Breast epithelium (tissue), 4 donors: Measurements from ENCODE around the gene CCNT1. TPM values are rescaled to one million over a fixed set of nuclear protein-coding genes. Genes with fewer than 3 reads are reported as not detected.

Experiments used
- DNase-seq, 2 donors: peaks; one replicate each; pipeline ENCODE4 v3.0.0-alpha.2; 2019; ENCODE audit warnings: low spot score in 2 of 2
- H3K27ac ChIP-seq, 2 donors: fragments of 200-600 bp; sonication (generic) in 1 of 2; one replicate each; pipeline ENCODE4 v1.5.1; 2016 to 2019; ENCODE audit warnings: mild to moderate bottlenecking in 1 of 2
- H3K27me3 ChIP-seq, 2 donors: fragments of 200-600 bp; sonication (generic) in 1 of 2; one replicate each; pipeline versions ENCODE4 v1.5.1 to v1.6.0; 2017 to 2019; ENCODE audit warnings: control low read depth in 1 of 2, mild to moderate bottlenecking in 1 of 2
- H3K36me3 ChIP-seq: fragments of 200-600 bp; one replicate; pipeline ENCODE4 v1.5.1; 2019
- H3K4me1 ChIP-seq, 2 donors: fragments of 200-600 bp; sonication (generic); one replicate each; pipeline ENCODE4 v1.5.1; 2016 to 2019; ENCODE audit warnings: control low read depth in 1 of 2
- H3K4me3 ChIP-seq, 3 donors: fragments of 200-600 bp; sonication (generic); 1 replicate in 2 of 3; 2 replicates in 1 of 3; pipeline ENCODE4 v1.5.1; 2016 to 2019; ENCODE audit warnings: mild to moderate bottlenecking in 3 of 3, moderate library complexity in 2 of 3
- H3K9me3 ChIP-seq, 2 donors: fragments of 200-600 bp; sonication (generic) in 1 of 2; one replicate each; pipeline ENCODE4 v1.5.1; 2016 to 2019; ENCODE audit warnings: control low read depth in 1 of 2
- POLR2A ChIP-seq: fragments of 450-650 bp; IDR thresholded peaks from one replicate; pipeline ENCODE4 v1.6.1; 2016; ENCODE audit warnings: antibody characterized with exemption, mild to moderate bottlenecking, moderate library complexity
- POLR2AphosphoS5 ChIP-seq, 3 donors: sonication (generic); formaldehyde crosslinking; IDR thresholded peaks; one replicate each; pipeline ENCODE4 v1.6.1; 2017; ENCODE audit warnings: antibody characterized with exemption in 3 of 3
- intact Hi-C: fragments of 100-400 bp; cut with DNase I; formaldehyde crosslinking; loops from one replicate; pipeline ENCODE4 v1.15.1; 2023; ENCODE audit warnings: low total_unique reads
- total RNA-seq, 3 donors: library from RNA; depleted of rRNA; stranded (reverse); fragments of >200 nt; gene quantifications; one replicate each; pipeline ENCODE4 v1.1.0, GENCODE V29; 2016
- TF ChIP-seq, protein P1 (sequence below), 3 donors: fragments of 450-650 bp; IDR thresholded peaks; one replicate each; pipeline ENCODE4 v1.5.1; 2016 to 2017; ENCODE audit warnings: antibody characterized with exemption in 3 of 3, mild to moderate bottlenecking in 3 of 3, moderate library complexity in 3 of 3

The CCNT1 gene
- total RNA-seq, 3 donors from 2014 or later, result 25.9 to 51.7 (median 26.7) TPM

DNA sequence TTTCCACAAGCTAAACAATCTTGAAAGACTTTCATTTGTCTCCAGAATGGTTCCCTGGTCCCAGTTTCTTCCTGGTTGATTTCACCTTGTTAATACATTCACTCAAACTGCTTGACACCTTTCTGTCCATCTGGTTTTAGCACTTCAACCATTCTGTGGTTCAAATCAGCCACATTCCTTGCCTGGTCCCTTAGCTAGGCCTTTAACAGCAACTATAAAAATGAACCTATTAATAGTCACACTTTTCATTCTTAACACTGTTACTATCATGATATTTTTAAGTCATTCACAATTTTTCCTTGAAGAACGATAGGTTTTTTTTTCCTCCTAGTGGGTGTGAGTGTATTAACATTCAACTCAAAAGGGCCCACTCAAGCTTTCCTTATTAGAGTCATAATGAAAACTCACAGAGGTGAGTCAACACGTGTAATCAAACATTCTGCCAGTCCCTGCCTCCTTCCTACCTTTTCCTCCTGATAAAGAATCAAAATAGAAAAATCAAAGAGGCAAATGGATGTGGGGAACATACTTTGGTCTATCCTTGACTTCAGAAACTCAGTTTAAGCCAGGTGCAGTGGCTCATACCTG, 34.4 kb upstream of the CCNT1 start:
- no peak for TF ChIP-seq POLR2AphosphoS5 (IDR thresholded peaks at IDR 0.05)
- TF ChIP-seq POLR2A, result no peak
- TF ChIP-seq, protein P1, sequence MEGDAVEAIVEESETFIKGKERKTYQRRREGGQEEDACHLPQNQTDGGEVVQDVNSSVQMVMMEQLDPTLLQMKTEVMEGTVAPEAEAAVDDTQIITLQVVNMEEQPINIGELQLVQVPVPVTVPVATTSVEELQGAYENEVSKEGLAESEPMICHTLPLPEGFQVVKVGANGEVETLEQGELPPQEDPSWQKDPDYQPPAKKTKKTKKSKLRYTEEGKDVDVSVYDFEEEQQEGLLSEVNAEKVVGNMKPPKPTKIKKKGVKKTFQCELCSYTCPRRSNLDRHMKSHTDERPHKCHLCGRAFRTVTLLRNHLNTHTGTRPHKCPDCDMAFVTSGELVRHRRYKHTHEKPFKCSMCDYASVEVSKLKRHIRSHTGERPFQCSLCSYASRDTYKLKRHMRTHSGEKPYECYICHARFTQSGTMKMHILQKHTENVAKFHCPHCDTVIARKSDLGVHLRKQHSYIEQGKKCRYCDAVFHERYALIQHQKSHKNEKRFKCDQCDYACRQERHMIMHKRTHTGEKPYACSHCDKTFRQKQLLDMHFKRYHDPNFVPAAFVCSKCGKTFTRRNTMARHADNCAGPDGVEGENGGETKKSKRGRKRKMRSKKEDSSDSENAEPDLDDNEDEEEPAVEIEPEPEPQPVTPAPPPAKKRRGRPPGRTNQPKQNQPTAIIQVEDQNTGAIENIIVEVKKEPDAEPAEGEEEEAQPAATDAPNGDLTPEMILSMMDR (IDR thresholded peaks at IDR 0.05), result no peak
- intact Hi-C loops, result no loop called here
- no peak overlapping the region for H3K27ac ChIP-seq
- H3K36me3 ChIP-seq, result no peaks in the 10 kb centered on the region
- no peaks in the 10 kb centered on the region for H3K9me3 ChIP-seq
- no peaks in the 10 kb centered on the region for H3K4me1 ChIP-seq
- H3K4me3 ChIP-seq, result no peak overlapping the region
- H3K27me3 ChIP-seq, result no peaks in the 10 kb centered on the region
- DNase-seq, result no peak

DNA sequence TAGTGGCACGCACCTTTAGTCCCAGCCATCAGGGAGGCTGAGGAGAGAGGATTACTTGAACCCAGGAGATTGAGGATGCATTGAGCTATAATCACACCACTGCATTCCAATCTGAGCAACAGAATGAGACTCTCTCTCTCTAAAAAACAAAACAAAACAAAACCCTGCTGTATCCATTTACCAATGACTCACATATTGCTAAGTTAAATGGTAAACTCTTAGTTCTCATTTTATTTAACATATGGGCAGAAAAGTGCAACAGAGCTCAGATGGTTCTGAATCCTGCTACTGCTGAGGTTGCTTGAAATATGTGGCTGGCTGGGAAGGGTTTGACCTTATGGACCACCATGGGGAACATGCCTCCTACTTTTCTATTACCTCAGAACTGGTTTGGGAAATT, 33.7 kb upstream of the CCNT1 start:
- H3K4me3 ChIP-seq, result no peak overlapping the region
- H3K27me3 ChIP-seq, result no peaks in the 10 kb centered on the region
- no peak for TF ChIP-seq POLR2A
- no peak for TF ChIP-seq POLR2AphosphoS5 (IDR thresholded peaks at IDR 0.05)
- TF ChIP-seq, protein P1 (IDR thresholded peaks at IDR 0.05), result no peak
- no peaks in the 10 kb centered on the region for H3K9me3 ChIP-seq
- H3K36me3 ChIP-seq, result no peaks in the 10 kb centered on the region
- intact Hi-C loops, result no loop called here
- DNase-seq, result no peak
- H3K27ac ChIP-seq, result no peak overlapping the region
- no peaks in the 10 kb centered on the region for H3K4me1 ChIP-seq

DNA sequence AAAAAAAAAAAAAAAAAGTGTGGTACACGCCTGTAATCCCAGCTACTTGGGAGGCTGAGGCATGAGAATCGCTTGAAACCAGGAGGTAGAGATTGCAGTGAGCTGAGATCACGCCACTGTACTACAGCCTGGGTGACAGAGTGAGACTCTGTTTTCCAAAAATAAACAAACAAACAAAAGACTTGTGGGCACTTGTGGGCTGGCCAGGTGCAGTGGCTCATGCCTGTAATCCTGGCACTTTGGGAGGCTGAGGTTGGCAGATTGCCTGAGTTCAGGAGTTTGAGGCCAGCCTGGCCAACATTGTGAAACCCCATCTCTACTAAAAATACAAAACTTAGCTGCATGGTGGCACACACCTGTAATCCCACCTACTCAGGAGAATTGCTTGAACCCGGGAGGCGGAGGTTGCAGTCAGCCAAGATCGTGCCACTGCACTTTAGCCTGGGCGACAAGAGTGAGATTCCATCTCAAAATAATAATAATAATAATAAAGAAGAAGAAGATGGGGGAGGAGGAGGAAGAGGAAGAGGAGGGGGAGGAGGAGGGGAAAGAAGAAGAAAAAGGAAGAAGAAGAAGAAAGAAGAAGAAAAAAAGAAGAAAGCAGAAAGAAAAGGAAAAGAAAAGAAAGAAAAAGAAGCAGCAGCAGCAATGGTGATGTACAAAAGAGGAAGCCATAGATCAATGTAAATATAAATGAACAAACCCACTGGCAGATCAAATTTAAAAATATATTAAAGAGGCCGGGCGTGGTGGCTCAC, 27.9 kb upstream of the CCNT1 start:
- no peak overlapping the region for H3K4me3 ChIP-seq
- TF ChIP-seq POLR2A (no peak), POLR2AphosphoS5 (IDR thresholded peaks at IDR 0.05) (no peak)
- TF ChIP-seq, protein P1 (IDR thresholded peaks at IDR 0.05), result no peak
- no peaks in the 10 kb centered on the region for H3K9me3 ChIP-seq
- no peak overlapping the region for H3K27ac ChIP-seq
- H3K36me3 ChIP-seq, result no peaks in the 10 kb centered on the region
- intact Hi-C loops, result no loop called here
- H3K4me1 ChIP-seq, result no peaks in the 10 kb centered on the region
- H3K27me3 ChIP-seq, result no peaks in the 10 kb centered on the region
- DNase-seq, result no peak

DNA sequence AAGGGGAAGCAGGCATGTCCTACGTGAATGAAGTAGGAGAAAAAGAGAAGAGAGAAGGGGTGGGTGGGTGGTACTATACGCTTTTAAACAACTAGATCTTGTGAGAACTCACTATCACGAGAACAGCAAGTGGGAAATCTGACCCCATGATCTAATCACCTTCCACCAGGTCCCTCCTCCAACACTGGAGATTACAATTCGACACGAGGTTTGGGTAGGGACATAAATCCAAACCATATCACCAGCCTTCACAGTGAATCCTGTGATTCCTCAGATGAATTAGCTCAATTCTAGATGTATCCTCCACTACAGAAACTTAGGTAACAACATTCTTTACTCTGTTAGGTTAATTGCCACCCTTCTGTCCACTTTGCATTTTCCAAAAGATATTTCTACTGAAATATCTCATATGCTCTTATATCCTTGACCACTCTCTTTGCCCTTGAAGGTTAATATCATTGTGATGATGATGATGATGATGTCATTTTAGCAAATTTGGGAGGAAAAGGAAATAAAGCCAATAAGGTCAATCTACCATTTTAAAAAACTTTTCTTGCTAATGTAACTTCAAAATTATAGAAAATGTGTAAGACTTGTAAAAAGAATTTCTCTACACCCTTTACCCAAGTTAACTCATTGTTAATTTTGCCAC, 23.2 kb upstream of the CCNT1 start:
- Histone ChIP-seq H3K36me3 (no peaks in the 10 kb centered on the region), H3K4me1 (no peaks in the 10 kb centered on the region), H3K27me3 (no peaks in the 10 kb centered on the region), H3K9me3 (no peaks in the 10 kb centered on the region), H3K4me3 (no peak overlapping the region), H3K27ac (no peak overlapping the region)
- TF ChIP-seq, protein P1 (IDR thresholded peaks at IDR 0.05), result no peak
- TF ChIP-seq POLR2AphosphoS5 (IDR thresholded peaks at IDR 0.05), result no peak
- TF ChIP-seq POLR2A, result no peak
- no peak for DNase-seq
- intact Hi-C loops, result no loop called here

DNA sequence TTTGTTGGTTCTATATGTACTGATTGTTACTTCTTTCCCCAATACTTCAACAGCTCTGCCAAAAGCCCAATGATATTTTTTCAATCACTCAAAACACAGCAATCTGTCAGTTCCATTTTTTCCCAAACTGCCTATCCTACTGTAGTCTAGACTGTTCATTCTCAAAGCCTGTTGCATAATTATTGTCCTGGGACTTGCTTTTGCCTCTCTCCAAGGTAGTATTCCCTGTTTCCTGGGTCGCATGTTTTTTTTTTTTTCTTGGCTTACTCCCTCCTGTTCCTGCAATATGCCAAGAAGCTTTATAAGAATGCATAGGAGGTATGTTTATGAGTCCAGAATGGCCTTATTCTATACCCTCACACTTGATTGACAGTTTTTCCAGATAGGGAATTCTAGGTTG, 19.9 kb upstream of the CCNT1 start:
- Histone ChIP-seq H3K27ac (no peak overlapping the region), H3K4me1 (no peaks in the 10 kb centered on the region), H3K27me3 (no peaks in the 10 kb centered on the region), H3K4me3 (no peak overlapping the region), H3K9me3 (no peaks in the 10 kb centered on the region), H3K36me3 (no peaks in the 10 kb centered on the region)
- no peak for DNase-seq
- no peak for TF ChIP-seq POLR2AphosphoS5 (IDR thresholded peaks at IDR 0.05)
- TF ChIP-seq POLR2A, result no peak
- TF ChIP-seq, protein P1 (IDR thresholded peaks at IDR 0.05), result no peak
- intact Hi-C loops, result no loop called here
